ENCODE data around the gene ANGPTL2.

DNA sequence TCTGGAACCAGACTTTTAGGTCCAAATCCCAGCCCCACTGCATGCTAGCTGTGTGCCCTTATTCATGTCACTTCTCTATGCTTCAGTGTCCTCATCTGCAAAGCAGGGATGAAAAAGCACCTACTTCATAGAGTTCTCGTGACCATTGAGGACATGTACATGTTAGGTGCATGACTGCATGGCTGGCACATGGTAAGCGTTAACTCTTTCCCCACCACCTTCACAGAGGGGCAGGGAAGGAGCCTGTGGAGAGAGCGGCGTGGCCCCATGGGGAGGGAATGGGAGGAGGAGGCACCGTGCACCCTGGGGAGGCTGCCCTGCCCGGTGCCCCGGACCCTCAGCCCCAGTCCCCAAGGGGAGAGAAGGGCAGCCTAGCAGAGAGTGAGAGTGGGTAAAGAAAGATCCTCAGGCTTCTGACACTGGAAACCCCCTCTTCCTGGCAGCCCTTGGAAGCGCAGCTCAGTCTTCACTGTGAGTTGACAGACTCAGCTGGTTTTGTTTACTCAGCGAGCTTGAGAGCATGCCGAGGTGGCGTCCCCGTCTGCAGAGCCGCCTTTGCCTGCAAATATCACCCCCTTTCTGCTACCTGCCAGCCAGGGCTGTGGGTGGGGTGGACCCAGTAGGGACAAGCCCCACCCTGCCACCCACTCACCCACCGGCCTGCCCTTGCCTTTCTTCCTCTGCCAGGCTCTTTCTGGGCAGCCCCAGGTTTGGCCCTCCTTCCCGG lies 10.6 kb upstream of the ANGPTL2 start:
- TF ChIP-seq, protein P1, sequence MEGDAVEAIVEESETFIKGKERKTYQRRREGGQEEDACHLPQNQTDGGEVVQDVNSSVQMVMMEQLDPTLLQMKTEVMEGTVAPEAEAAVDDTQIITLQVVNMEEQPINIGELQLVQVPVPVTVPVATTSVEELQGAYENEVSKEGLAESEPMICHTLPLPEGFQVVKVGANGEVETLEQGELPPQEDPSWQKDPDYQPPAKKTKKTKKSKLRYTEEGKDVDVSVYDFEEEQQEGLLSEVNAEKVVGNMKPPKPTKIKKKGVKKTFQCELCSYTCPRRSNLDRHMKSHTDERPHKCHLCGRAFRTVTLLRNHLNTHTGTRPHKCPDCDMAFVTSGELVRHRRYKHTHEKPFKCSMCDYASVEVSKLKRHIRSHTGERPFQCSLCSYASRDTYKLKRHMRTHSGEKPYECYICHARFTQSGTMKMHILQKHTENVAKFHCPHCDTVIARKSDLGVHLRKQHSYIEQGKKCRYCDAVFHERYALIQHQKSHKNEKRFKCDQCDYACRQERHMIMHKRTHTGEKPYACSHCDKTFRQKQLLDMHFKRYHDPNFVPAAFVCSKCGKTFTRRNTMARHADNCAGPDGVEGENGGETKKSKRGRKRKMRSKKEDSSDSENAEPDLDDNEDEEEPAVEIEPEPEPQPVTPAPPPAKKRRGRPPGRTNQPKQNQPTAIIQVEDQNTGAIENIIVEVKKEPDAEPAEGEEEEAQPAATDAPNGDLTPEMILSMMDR (IDR thresholded peaks at IDR 0.05), result no peak
- TF ChIP-seq CHD4 (IDR thresholded peaks at IDR 0.05; ENCODE audit: borderline replicate concordance) (no peak), EP300 (IDR thresholded peaks at IDR 0.05) (no peak), POLR2A (IDR thresholded peaks at IDR 0.05; ENCODE audit: low read length) (no peak)
- TF ChIP-seq, protein P2, sequence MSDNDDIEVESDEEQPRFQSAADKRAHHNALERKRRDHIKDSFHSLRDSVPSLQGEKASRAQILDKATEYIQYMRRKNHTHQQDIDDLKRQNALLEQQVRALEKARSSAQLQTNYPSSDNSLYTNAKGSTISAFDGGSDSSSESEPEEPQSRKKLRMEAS (IDR thresholded peaks at IDR 0.05), result no peak

Data from A549 (cell line).